Putamen (tissue), 1 donor: ENCODE results near the gene ARHGEF1.
"Not testable (repeated sequence)": the region's sequence is repeated elsewhere in the genome, so short reads cannot be mapped to it uniquely, and the experiment has no call there.

Experiments
- DNase-seq: peaks from one replicate; pipeline ENCODE4 v3.0.0-alpha.2; 2016; ENCODE audit warnings: low spot score

Gene ARHGEF1

DNA sequence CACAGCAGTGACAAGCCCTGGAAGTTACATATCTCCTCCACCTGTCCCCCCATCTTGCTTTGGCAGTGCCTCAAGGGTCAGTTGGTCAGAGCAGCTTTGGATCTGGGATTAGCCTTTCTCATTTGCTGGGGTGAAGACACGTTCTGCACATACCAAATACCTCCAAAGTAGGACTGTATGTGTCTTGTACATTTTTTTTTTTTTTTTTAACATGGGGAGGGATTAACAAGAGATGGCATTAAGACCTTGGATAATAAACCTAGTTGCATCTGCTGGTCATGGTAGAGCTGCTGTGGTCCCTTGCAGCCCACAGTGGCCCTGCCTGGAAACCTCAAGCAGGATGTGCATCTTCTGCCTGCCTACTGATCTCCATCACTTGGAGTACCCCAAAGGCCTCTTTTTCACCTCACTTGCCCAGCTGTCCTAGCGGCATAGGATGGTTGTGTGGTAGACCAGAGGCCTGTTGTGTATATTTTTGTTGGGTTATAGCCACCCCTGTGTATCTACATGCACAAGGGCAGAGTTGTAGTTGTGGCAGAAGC is 20.5 kb upstream of the ARHGEF1 start:
- DNase-seq = no peak

DNA sequence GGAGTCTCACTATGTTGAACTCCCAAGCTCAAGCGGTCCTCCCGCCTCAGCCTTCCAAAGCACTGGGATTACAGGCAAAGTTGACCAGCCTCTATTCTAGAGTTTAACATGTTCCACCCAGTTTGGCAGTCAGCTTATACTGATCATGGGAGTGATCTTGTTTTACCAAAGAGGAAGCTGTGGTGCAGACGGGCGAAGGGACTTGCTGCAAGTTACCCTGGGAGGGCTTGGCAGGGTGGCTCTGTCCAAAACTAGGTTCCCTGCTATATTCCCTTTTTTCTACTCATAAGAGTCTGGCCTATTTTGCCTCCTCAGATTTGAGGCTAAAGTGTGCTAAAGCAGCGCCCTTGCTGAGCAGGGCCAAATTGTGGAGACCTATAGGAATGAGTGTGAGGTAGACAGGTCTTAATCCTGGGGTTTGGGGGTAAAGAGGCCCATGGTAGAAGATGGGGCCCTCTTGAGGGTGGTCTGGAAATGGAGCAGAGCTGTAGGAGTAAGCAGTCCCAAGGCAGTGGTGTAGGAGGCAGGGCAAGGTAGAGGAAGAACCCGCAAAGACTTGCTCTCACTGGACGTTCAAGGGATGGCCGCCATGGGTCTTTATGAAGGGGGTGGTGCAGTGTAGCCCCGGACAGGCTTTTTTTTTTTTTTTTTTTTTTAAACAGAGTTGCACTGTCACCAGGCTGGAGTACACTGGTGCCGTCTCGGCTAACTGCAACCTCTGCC is 19.6 kb upstream of the ARHGEF1 start:
- no peak for DNase-seq

- DNase-seq = no peak
Observed at GRCh38 chr19:41864374-41864773, 18.6 kb upstream of the ARHGEF1 start.

DNA sequence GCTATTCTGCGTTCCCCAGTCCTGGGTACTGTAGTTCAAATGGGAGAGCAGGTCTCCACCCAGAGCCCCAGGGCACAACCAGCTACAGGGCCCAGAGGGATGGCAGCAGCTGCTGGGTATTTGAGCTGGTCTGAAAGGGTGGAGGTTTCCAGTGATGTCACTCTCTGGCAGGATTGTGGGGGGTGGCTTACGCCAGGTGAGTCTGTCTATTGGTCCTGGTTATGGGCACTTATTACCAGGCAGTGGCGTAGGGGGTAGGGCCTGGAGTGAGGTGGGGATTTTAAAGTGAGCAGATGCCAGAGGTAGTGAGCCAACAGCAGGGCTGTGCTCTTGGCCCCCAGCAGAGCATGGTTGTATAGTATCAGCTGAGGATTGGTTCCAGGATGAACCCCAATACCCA is 16.7 kb upstream of the ARHGEF1 start:
- DNase-seq = no peak

- DNase-seq = no peak
Observed at GRCh38 chr19:41868120-41868988, 14.6 kb upstream of the ARHGEF1 start.

DNA sequence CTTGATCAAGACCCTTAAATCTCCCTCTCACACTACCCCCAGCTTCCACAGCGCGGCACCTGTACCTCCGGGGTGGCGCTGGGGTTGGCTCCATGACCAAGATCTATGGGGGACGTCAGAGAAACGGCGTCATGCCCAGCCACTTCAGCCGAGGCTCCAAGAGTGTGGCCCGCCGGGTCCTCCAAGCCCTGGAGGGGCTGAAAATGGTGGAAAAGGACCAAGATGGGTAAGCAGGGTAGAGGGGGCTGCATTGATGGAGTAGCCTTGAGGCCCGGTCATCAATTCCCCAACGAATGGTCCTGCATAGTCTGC is 14.0 kb upstream of the ARHGEF1 start:
- no peak for DNase-seq

DNA sequence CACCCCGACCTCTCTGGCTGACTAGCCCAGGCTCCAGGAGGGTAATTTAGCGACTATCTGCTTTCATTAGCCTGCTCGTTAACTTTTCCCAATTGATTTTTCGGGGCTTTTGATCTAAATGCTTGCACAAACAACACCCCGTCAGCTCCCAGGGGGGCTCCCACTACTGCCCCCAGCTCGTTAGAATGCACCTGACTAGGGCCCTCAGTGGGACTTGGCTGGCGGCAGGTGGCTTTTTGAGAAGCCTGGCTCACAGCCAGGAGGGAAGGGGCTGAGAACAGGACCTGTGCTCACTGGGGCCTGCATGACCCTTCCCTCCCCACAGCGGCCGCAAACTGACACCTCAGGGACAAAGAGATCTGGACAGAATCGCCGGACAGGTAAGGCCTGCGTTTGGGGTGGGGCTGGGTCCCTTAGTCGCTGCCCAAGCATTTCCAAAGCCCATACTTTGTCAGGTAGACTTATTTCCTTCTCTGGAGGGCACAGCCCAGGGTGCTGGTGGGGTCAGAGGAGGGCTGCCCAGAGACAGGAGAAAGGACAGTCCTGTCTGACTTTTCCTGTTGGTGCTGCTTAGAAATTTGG is 13.5 kb upstream of the ARHGEF1 start:
- no peak for DNase-seq

GRCh38 chr19:41870401-41870873 is 12.5 kb upstream of the ARHGEF1 start:
- DNase-seq = no peak

- DNase-seq = no peak
Observed at GRCh38 chr19:41871573-41872383, 11.2 kb upstream of the ARHGEF1 start.

GRCh38 chr19:41872384-41872774 is 10.6 kb upstream of the ARHGEF1 start:
- DNase-seq = no peak

- DNase-seq = no peak
Observed at GRCh38 chr19:41872775-41873647, 10.0 kb upstream of the ARHGEF1 start.

DNA sequence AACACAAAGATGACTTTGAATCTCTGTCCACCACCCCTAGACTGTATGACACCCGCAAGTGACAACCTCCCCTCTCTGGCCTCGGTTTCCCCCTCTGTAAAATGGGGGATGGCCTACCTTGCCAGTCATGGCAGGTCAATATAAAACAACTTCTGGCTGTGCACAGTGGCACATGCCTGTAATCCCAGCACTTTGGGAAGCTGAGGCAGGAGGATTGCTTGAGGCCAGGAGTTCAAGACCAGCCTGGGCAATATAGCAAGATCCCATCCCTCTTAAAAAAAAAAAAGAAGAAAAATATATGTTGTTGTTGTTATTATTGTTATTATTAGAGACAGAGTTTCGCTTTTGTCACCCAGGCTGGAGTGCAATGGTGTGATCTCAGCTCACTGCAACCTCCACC is 7.0 kb upstream of the ARHGEF1 start:
- DNase-seq = not testable (repeated sequence)

- no peak for DNase-seq
Observed at GRCh38 chr19:41876847-41877832, 5.8 kb upstream of the ARHGEF1 start, which contains the start of gene CD79A. Gene CD79A (plus strand): TSS chr19:41877279. CDS start chr19:41877305, 26 bp downstream.

GRCh38 chr19:41877916-41878905 is 4.8 kb upstream of the ARHGEF1 start:
- DNase-seq = no peak

- no peak for DNase-seq
Observed at GRCh38 chr19:41879080-41879479, 3.9 kb upstream of the ARHGEF1 start.

DNA sequence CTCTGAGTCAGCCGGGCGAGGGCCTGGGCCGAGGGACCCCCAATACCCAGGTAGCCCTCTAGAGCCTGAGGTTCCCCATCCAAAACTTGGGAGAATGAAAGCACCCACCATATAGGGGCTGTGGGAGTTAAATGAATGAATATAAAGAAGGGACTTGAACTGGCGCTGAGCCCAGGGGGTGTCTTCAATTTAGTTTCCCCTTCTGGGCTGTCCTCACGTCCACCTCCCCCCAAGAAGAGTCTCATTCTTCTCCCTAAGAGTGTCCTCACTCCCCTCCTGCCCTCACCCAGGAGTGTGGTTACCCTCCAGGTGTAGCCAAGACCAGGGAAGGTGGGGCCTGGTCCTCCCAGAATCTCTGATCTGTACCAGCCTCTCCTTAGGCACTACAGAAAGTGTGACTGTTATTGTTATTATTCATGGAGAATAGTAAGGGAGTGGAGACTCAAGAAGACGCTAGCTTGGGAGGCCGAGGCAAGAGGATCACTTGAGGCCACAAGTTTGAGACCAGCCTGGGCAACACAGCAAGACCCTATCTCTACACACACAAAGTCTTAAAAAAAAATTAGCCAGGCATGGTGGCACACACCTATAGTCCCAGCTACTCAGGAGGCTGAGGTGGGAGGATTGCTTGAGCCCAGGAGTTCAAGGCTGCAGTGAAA is 3.2 kb upstream of the ARHGEF1 start:
- no peak for DNase-seq

DNA sequence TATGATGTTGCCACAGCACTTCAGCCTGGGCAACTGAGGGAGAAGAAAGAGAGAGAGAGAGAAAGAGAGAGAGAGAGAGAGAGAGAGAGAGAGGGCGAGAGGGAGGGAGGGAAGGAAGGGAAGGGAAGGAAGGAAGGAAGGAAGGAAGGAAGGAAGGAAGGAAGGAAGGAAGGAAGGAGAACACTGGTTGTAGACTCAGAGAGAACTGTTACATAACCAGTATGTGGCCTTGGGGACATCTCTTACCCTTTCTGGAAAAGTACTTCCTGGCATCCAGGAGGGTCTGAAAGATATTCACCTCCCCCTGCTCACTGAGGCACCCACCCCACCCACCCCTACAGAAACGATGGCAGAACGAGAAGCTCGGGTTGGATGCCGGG is 2.7 kb upstream of the ARHGEF1 start:
- DNase-seq = no peak

DNA sequence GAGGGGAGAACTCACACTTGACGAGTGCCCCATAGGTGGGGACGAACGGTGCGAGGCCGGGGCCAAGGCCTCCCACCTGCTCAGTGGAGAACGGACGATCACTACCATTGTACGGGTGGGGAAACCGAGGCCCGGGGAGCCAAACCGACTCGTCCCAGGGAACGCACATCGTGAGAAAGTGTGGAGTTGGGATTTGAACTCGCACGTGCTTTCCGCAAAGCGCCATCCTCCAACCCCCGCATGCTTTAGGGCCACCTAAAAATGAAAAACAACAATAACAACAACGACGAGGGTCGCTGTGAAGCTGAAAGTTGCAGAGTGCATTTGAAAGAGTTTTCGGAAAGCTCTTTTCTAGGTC is 458 bp downstream of the ARHGEF1 start:
- DNase-seq = no peak
